ENCODE data around the gene ARHGAP5. TPM values are rescaled to one million over a fixed set of nuclear protein-coding genes. Genes with fewer than 3 reads are reported as not detected.
"Not testable (repeated sequence)": the region's sequence is repeated elsewhere in the genome, so short reads cannot be mapped to it uniquely, and the experiment has no call there.

Gene ARHGAP5
- total RNA-seq, 1 donor from 2014 or later: 157 TPM

- no peak overlapping the region for H3K4me3 Mint-ChIP-seq
- TF ChIP-seq CTCF (conservative IDR thresholded peaks at IDR 0.05): no peak
- DNase-seq (ENCODE audit: extremely low spot score, unreplicated experiment): no peak
- no peaks in the 10 kb centered on the region for H3K4me1 Mint-ChIP-seq (ENCODE audit: unreplicated experiment)
- H3K27me3 Mint-ChIP-seq: no peaks in the 10 kb centered on the region
- H3K27ac Mint-ChIP-seq: no peak overlapping the region
- H3K9me3 Mint-ChIP-seq: peaks cover 9% of the 10 kb centered on the region
- H3K36me3 Mint-ChIP-seq: peaks cover 46% of the 10 kb centered on the region
These were observed 44.4 kb downstream of the ARHGAP5 start for GRCh38 chr14:32121536-32121935.

GRCh38 chr14:32121948-32122347 is 44.8 kb downstream of the ARHGAP5 start:
- Mint-ChIP-seq H3K4me3 (no peak overlapping the region), H3K27ac (no peak overlapping the region), H3K4me1 (ENCODE audit: unreplicated experiment) (no peaks in the 10 kb centered on the region), H3K27me3 (no peaks in the 10 kb centered on the region), H3K9me3 (peaks cover 10% of the 10 kb centered on the region), H3K36me3 (peaks cover 44% of the 10 kb centered on the region)
- TF ChIP-seq CTCF (conservative IDR thresholded peaks at IDR 0.05): no peak
- no peak for DNase-seq (ENCODE audit: extremely low spot score, unreplicated experiment)

- H3K36me3 Mint-ChIP-seq: peaks cover 64% of the 10 kb centered on the region
- not testable (repeated sequence) for H3K4me1 Mint-ChIP-seq (ENCODE audit: unreplicated experiment); H3K27me3 Mint-ChIP-seq; DNase-seq (ENCODE audit: extremely low spot score, unreplicated experiment); H3K4me3 Mint-ChIP-seq; H3K27ac Mint-ChIP-seq
- peaks cover 15% of the 10 kb centered on the region for H3K9me3 Mint-ChIP-seq
These were observed 50.0 kb downstream of the ARHGAP5 start for GRCh38 chr14:32126899-32127730.

- peaks cover 59% of the 10 kb centered on the region for H3K36me3 Mint-ChIP-seq
- H3K9me3 Mint-ChIP-seq: peaks cover 15% of the 10 kb centered on the region
- not testable (repeated sequence) for H3K27me3 Mint-ChIP-seq; H3K4me3 Mint-ChIP-seq; DNase-seq (ENCODE audit: extremely low spot score, unreplicated experiment); H3K27ac Mint-ChIP-seq; H3K4me1 Mint-ChIP-seq (ENCODE audit: unreplicated experiment)
These were observed 50.9 kb downstream of the ARHGAP5 start for GRCh38 chr14:32127731-32128654.

- H3K36me3 Mint-ChIP-seq: peaks cover 65% of the 10 kb centered on the region
- H3K9me3 Mint-ChIP-seq: peaks cover 15% of the 10 kb centered on the region
- H3K4me1 Mint-ChIP-seq (ENCODE audit: unreplicated experiment): no peaks in the 10 kb centered on the region
- H3K4me3 Mint-ChIP-seq: no peak overlapping the region
- no peak overlapping the region for H3K27ac Mint-ChIP-seq
- no peaks in the 10 kb centered on the region for H3K27me3 Mint-ChIP-seq
- DNase-seq (ENCODE audit: extremely low spot score, unreplicated experiment): no peak
- TF ChIP-seq CTCF (conservative IDR thresholded peaks at IDR 0.05): no peak
These were observed 51.6 kb downstream of the ARHGAP5 start for GRCh38 chr14:32128703-32129102.

- no peaks in the 10 kb centered on the region for H3K27me3 Mint-ChIP-seq
- peaks cover 64% of the 10 kb centered on the region for H3K36me3 Mint-ChIP-seq
- no peak for TF ChIP-seq CTCF (conservative IDR thresholded peaks at IDR 0.05)
- H3K4me3 Mint-ChIP-seq: no peak overlapping the region
- H3K4me1 Mint-ChIP-seq (ENCODE audit: unreplicated experiment): no peaks in the 10 kb centered on the region
- H3K27ac Mint-ChIP-seq: no peak overlapping the region
- peaks cover 15% of the 10 kb centered on the region for H3K9me3 Mint-ChIP-seq
- no peak for DNase-seq (ENCODE audit: extremely low spot score, unreplicated experiment)
These were observed 52.0 kb downstream of the ARHGAP5 start for GRCh38 chr14:32129124-32129523.

- H3K9me3 Mint-ChIP-seq: peaks cover 14% of the 10 kb centered on the region
- DNase-seq (ENCODE audit: extremely low spot score, unreplicated experiment); H3K4me1 Mint-ChIP-seq (ENCODE audit: unreplicated experiment); H3K27ac Mint-ChIP-seq; H3K27me3 Mint-ChIP-seq; H3K4me3 Mint-ChIP-seq: not testable (repeated sequence)
- peaks cover 64% of the 10 kb centered on the region for H3K36me3 Mint-ChIP-seq
These were observed 54.6 kb downstream of the ARHGAP5 start for GRCh38 chr14:32131689-32132088.
